Endothelial cell of umbilical vein (primary cell): Measurements from ENCODE around the gene STK39. TPM values are rescaled to one million over a fixed set of nuclear protein-coding genes. Genes with fewer than 3 reads are reported as not detected.

ENCODE experiments used
- BruUV-seq: library from RNA; stranded (reverse); fragments of 400-500 nt; replicated peaks from 2 replicates; lab custom pipeline; 2021; lab: Mats Ljungman, UMichigan
- CTCF ChIA-PET: fragments of 300-600, 350-600 bp; sonication (Branson Sonifier 250); formaldehyde crosslinking; loops from one replicate; lab custom pipeline; 2021; ENCODE audit warnings: antibody characterized with exemption, inconsistent platforms; lab: Charles Lee
- POLR2A ChIA-PET: fragments of 300-600, 350-600 bp; sonication (Branson Sonifier 250); formaldehyde crosslinking; loops from one replicate; lab custom pipeline; 2021; ENCODE audit warnings: antibody characterized with exemption, inconsistent platforms; lab: Charles Lee
- DNase-seq: peaks from one replicate; pipeline ENCODE4 v3.0.0-alpha.2; 2011; ENCODE audit warnings: low read depth, low spot score
- FAIRE-seq: peaks from 2 replicates; lab custom pipeline; 2011; peaks lifted over from hg19 to GRCh38; lab: Jason Lieb, UNC
- H2AFZ ChIP-seq: 2 replicates; pipeline ENCODE4 v1.6.0; 2012; ENCODE audit warnings: low read depth, low read length, control low read depth, inconsistent platforms
- H3K27ac ChIP-seq: 2 replicates; pipeline ENCODE4 v1.5.1; 2011; ENCODE audit warnings: low read depth, mild to moderate bottlenecking, control low read depth, low read length, moderate library complexity; ENCODE audit not compliant: insufficient read depth
- H3K27me3 ChIP-seq, 2 experiments: 2 replicates each; pipeline versions ENCODE4 v1.6.0 to v1.6.1; 2011; ENCODE audit warnings: low read length in 2 of 2, mixed read lengths in 1 of 2; ENCODE audit not compliant: control insufficient read depth in 2 of 2, insufficient read depth in 2 of 2
- H3K36me3 ChIP-seq, 2 experiments: 2 replicates in 1 of 2; 3 replicates in 1 of 2; pipeline ENCODE4 v1.5.1; 2011; ENCODE audit warnings: low read length in 2 of 2, mild to moderate bottlenecking in 1 of 2, moderate library complexity in 1 of 2; ENCODE audit not compliant: control insufficient read depth in 2 of 2, insufficient read depth in 2 of 2; ENCODE audit errors: extremely low read depth in 1 of 2
- H3K4me1 ChIP-seq: 3 replicates; pipeline ENCODE4 v1.5.1; 2011; ENCODE audit warnings: mild to moderate bottlenecking, low read length; ENCODE audit not compliant: control insufficient read depth, insufficient read depth; ENCODE audit errors: extremely low read depth
- H3K4me2 ChIP-seq: 2 replicates; pipeline ENCODE4 v1.6.1; 2011; ENCODE audit warnings: low read length, control low read depth, mixed read lengths; ENCODE audit not compliant: insufficient read depth
- H3K4me3 ChIP-seq, 3 experiments: fragments of 200-600 bp in 1 of 3; sonication (generic), shearing (Covaris generic) in 1 of 3; replicated peaks in 1 of 3; 2 replicates each; pipeline ENCODE4 v1.5.1; 2011 to 2016; ENCODE audit warnings: control low read depth in 3 of 3, low read length in 3 of 3, mild to moderate bottlenecking in 2 of 3, inconsistent platforms in 1 of 3, low read depth in 1 of 3, moderate library complexity in 1 of 3; ENCODE audit not compliant: insufficient read depth in 1 of 3
- H3K79me2 ChIP-seq: 2 replicates; pipeline ENCODE4 v1.6.0; 2012; ENCODE audit warnings: low read length, inconsistent platforms; ENCODE audit not compliant: control insufficient read depth, insufficient read depth
- H3K9ac ChIP-seq: replicated peaks from 2 replicates; pipeline ENCODE3; 2011; ENCODE audit warnings: low read length, control low read depth; ENCODE audit not compliant: insufficient read depth; ENCODE audit errors: extremely low read depth
- H3K9me1 ChIP-seq: replicated peaks from 3 replicates; pipeline ENCODE4 v1.6.0; 2011; ENCODE audit warnings: mild to moderate bottlenecking, low read length; ENCODE audit not compliant: control insufficient read depth, insufficient read depth; ENCODE audit errors: extremely low read depth
- H3K9me3 ChIP-seq: replicated peaks from 2 replicates; pipeline ENCODE4 v1.5.1; 2012; ENCODE audit warnings: low read length, inconsistent platforms; ENCODE audit not compliant: control insufficient read depth, insufficient read depth
- H4K20me1 ChIP-seq: replicated peaks from 2 replicates; pipeline ENCODE3; 2011; ENCODE audit warnings: mild to moderate bottlenecking, low read length; ENCODE audit not compliant: control insufficient read depth, insufficient read depth; ENCODE audit errors: extremely low read depth
- EZH2 ChIP-seq: IDR thresholded peaks from 2 replicates; pipeline ENCODE4 v1.6.1; 2012; ENCODE audit warnings: borderline replicate concordance, low read depth, mild to moderate bottlenecking, moderate library complexity, low read length, inconsistent platforms; ENCODE audit not compliant: severe bottlenecking
- FOS ChIP-seq: IDR thresholded peaks from 2 replicates; pipeline ENCODE4 v1.6.1; 2011; ENCODE audit warnings: mild to moderate bottlenecking, low read length, moderate library complexity, borderline replicate concordance; ENCODE audit not compliant: insufficient read depth
- GATA2 ChIP-seq: IDR thresholded peaks from 2 replicates; pipeline ENCODE4 v1.7.0; 2011; ENCODE audit warnings: low read depth, mild to moderate bottlenecking, moderate library complexity, mixed read lengths, low read length; ENCODE audit not compliant: insufficient read length, insufficient read depth
- JUN ChIP-seq: IDR thresholded peaks from 2 replicates; pipeline ENCODE4 v1.6.1; 2011; ENCODE audit warnings: borderline replicate concordance, low read depth; ENCODE audit not compliant: insufficient read length, insufficient read depth
- MYC ChIP-seq: IDR thresholded peaks from one replicate; pipeline ENCODE4 v1.6.1; 2011; ENCODE audit warnings: mild to moderate bottlenecking, low read depth, low read length
- POLR2A ChIP-seq: IDR thresholded peaks from 2 replicates; pipeline ENCODE4 v1.6.1; 2012; ENCODE audit warnings: low read depth, mild to moderate bottlenecking, control low read depth, low read length
- POLR2AphosphoS5 ChIP-seq: IDR thresholded peaks from 2 replicates; pipeline ENCODE4 v1.6.1; 2012; ENCODE audit warnings: low read depth, mild to moderate bottlenecking, control low read depth, low read length, moderate library complexity; ENCODE audit not compliant: insufficient read depth
- dilution Hi-C: fragments of 300-500 bp; cut with MboI; formaldehyde crosslinking; loops from one replicate; pipeline ENCODE4 v1.15.0; 2019; ENCODE audit warnings: low sequenced_read_pairs; ENCODE audit not compliant: extremely low pct_ligation_motif_present
- intact Hi-C: fragments of 100-400 bp; cut with micrococcal nuclease; formaldehyde crosslinking; loops from one replicate; pipeline ENCODE4 v1.10.0; 2022
- polyA plus RNA-seq, 4 experiments: library from polyadenylated mRNA; depleted of rRNA in 3 of 4; stranded (reverse) in 3 of 4; unstranded in 1 of 4; fragments of >200 nt; gene quantifications; 2 replicates each; pipeline versions ENCODE4 v1.2.1 to v1.2.3, GENCODE V29; 2011 to 2012; ENCODE audit warnings: missing spikeins in 1 of 4
- total RNA-seq: library from RNA; stranded (reverse); gene quantifications from 2 replicates; pipeline ENCODE4 v1.2.3, GENCODE V29; 2021
- TF ChIP-seq, protein P1 (sequence below), 2 donors: IDR thresholded peaks; 1 replicate in 1 of 2; 2 replicates in 1 of 2; pipeline ENCODE4 v1.5.1; 2011; ENCODE audit warnings: low read length in 2 of 2, mild to moderate bottlenecking in 2 of 2, moderate library complexity in 2 of 2, control low read depth in 1 of 2, inconsistent platforms in 1 of 2, low read depth in 1 of 2; ENCODE audit not compliant: insufficient read depth in 1 of 2; ENCODE audit errors: extremely low read depth in 1 of 2
- TF ChIP-seq, protein P2 (sequence below): IDR thresholded peaks from 2 replicates; pipeline ENCODE4 v1.6.1; 2011; ENCODE audit not compliant: insufficient read depth, insufficient read length

Gene STK39
- total and polyA plus RNA-seq, 2 donors (not counting 3 experiments of a cell fraction or from before 2014, with no cell fraction given): 4.6 to 13.1 TPM

DNA sequence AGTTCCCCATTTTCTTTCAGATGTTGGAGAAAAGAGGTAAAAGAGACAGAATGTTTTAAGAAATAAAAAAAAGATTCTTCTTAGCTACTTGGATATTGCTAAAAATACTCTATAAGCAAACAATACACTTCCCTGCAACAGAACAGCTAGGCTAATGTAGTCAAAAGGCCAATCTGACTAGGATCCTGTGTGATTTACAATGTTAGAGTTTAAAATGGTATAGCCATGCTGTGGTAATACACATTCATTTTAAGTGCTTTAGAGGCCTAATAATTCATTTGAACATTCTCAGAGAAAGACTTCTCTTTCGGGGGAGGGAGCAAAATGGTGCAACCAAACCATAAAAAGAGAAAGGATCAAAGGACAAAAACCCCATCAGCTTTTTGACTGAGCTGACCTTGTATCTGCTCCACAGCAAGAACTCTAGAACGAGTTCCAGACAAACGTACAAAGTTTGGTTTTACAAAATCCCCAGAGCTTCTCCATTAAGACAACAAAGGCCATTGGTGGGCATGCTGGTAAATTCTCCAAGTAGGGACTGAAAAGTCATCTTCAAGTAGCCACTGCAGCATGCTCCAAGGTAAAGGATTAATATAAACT is 200.2 kb downstream of the STK39 start:
- Histone ChIP-seq H4K20me1 (no peaks in the 10 kb centered on the region), H3K4me3 (no peak overlapping the region), H2AFZ (no peak overlapping the region), H3K79me2 (no peaks in the 10 kb centered on the region), H3K27me3 (no peaks in the 10 kb centered on the region), H3K4me2 (no peak overlapping the region), H3K27ac (no peak overlapping the region), H3K9me1 (no peaks in the 10 kb centered on the region), H3K4me1 (no peaks in the 10 kb centered on the region), H3K9ac (no peak overlapping the region), H3K36me3 (no peaks in the 10 kb centered on the region), H3K9me3 (no peaks in the 10 kb centered on the region)
- CTCF ChIA-PET: no interaction called here
- dilution Hi-C loops (no loop called here), intact Hi-C loops (no loop called here)
- BruUV-seq: no TSS peak
- POLR2A ChIA-PET: no interaction called here
- no peak for FAIRE-seq
- DNase-seq: no peak
- TF ChIP-seq JUN (no peak), EZH2 (no peak), MYC (no peak), GATA2 (no peak), POLR2AphosphoS5 (no peak), FOS (no peak), POLR2A (no peak)
- TF ChIP-seq, protein P1, sequence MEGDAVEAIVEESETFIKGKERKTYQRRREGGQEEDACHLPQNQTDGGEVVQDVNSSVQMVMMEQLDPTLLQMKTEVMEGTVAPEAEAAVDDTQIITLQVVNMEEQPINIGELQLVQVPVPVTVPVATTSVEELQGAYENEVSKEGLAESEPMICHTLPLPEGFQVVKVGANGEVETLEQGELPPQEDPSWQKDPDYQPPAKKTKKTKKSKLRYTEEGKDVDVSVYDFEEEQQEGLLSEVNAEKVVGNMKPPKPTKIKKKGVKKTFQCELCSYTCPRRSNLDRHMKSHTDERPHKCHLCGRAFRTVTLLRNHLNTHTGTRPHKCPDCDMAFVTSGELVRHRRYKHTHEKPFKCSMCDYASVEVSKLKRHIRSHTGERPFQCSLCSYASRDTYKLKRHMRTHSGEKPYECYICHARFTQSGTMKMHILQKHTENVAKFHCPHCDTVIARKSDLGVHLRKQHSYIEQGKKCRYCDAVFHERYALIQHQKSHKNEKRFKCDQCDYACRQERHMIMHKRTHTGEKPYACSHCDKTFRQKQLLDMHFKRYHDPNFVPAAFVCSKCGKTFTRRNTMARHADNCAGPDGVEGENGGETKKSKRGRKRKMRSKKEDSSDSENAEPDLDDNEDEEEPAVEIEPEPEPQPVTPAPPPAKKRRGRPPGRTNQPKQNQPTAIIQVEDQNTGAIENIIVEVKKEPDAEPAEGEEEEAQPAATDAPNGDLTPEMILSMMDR (IDR thresholded peaks at IDR 0.05; ENCODE audit: extremely low read depth in 1 of 2, insufficient read depth in 1 of 2, low read depth in 1 of 2, low read length in 2 of 2): no peak
- TF ChIP-seq, protein P2, sequence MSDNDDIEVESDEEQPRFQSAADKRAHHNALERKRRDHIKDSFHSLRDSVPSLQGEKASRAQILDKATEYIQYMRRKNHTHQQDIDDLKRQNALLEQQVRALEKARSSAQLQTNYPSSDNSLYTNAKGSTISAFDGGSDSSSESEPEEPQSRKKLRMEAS: no peak
